K562 (cell line): ENCODE measurements around the gene LASP1. TPM values are rescaled to one million over a fixed set of nuclear protein-coding genes. Genes with fewer than 3 reads are reported as not detected.

Source experiments
- CREM ChIP-seq: IDR thresholded peaks from 2 replicates; pipeline ENCODE4 v1.6.1; 2014; ENCODE audit warnings: antibody characterized with exemption, low read depth
- HNRNPLL ChIP-seq: fragments of 200-400 bp; formaldehyde crosslinking; IDR thresholded peaks from 2 replicates; pipeline ENCODE4 v1.6.1; 2017; ENCODE audit warnings: low read length, low read depth, mild to moderate bottlenecking; ENCODE audit not compliant: poor library complexity, severe bottlenecking
- LEF1 ChIP-seq: fragments of 450-650 bp; IDR thresholded peaks from 2 replicates; pipeline ENCODE4 v1.6.1; 2016; ENCODE audit warnings: mild to moderate bottlenecking
- MCM2 ChIP-seq: fragments of 450-650 bp; IDR thresholded peaks from 2 replicates; pipeline ENCODE4 v1.6.1; 2017; ENCODE audit warnings: low read depth, mild to moderate bottlenecking
- SRSF7 ChIP-seq: fragments of 200-400 bp; formaldehyde crosslinking; optimal IDR thresholded peaks from 2 replicates; pipeline ENCODE3; 2017; ENCODE audit warnings: mild to moderate bottlenecking, low read depth, low read length
- TEAD1 ChIP-seq, 2 experiments: fragments of 450-650 bp in 1 of 2; sonication (generic) in 1 of 2; formaldehyde crosslinking; IDR thresholded peaks; 2 replicates each; pipeline versions ENCODE4 v1.4.0 to v1.8.0; 2020 to 2022; ENCODE audit warnings: mild to moderate bottlenecking in 2 of 2, missing genetic modification reagents in 1 of 2
- XRCC5 ChIP-seq: fragments of 200-400 bp; formaldehyde crosslinking; IDR thresholded peaks from 2 replicates; pipeline ENCODE4 v1.6.1; 2017; ENCODE audit warnings: low read depth, mild to moderate bottlenecking, low read length
- ZBTB26 ChIP-seq: fragments of 450-650 bp; formaldehyde crosslinking; IDR thresholded peaks from 2 replicates; pipeline ENCODE4 v1.4.0; 2022; ENCODE audit warnings: missing genetic modification characterization
- ZBTB40 ChIP-seq, 2 experiments: fragments of 450-650 bp in 1 of 2; sonication (generic) in 1 of 2; formaldehyde crosslinking in 1 of 2; IDR thresholded peaks; 2 replicates each; pipeline versions ENCODE4 v1.7.1 to v1.9.0; 2016 to 2022; ENCODE audit warnings: inconsistent platforms in 1 of 2, mild to moderate bottlenecking in 1 of 2, missing genetic modification reagents in 1 of 2
- ZBTB7A ChIP-seq: IDR thresholded peaks from 2 replicates; pipeline ENCODE4 v1.6.1; 2011; ENCODE audit warnings: low read depth, mild to moderate bottlenecking, low read length, moderate library complexity, borderline replicate concordance; ENCODE audit not compliant: control insufficient read depth
- ZNF584 ChIP-seq: fragments of 200-800 bp; sonication (Bioruptor generic); IDR thresholded peaks from 2 replicates; pipeline ENCODE4 v1.6.1; 2016; ENCODE audit warnings: low read depth, mild to moderate bottlenecking, missing genetic modification characterization, missing compliant biosample characterization
- ZSCAN32 ChIP-seq: fragments of 450-650 bp; formaldehyde crosslinking; IDR thresholded peaks from 2 replicates; pipeline ENCODE4 v1.4.0; 2020; ENCODE audit warnings: mild to moderate bottlenecking, moderate library complexity
- polyA plus RNA-seq, 8 experiments: library from polyadenylated mRNA; depleted of rRNA in 4 of 8; stranded (reverse) in 5 of 8; unstranded in 3 of 8; fragments of >200 nt; fragmentation: Nextera tagmentation in 2 of 8; fragmentation: Illumina TruSeq in 1 of 8; extraction: Ambion mirVana in 2 of 8; extraction: Trizol in 1 of 8; gene quantifications; 2 replicates each; pipeline versions ENCODE4 v1.2.1 to v1.2.3, GENCODE V29; 2011 to 2014; ENCODE audit warnings: inconsistent platforms in 1 of 8, missing spikeins in 1 of 8
- total RNA-seq, 7 experiments: library from RNA; depleted of rRNA in 6 of 7; stranded (reverse); fragments of >200 nt in 6 of 7; fragmentation: Illumina TruSeq in 2 of 7; extraction: Trizol in 2 of 7; gene quantifications; 2 replicates each; pipeline versions ENCODE4 v1.2.1 to v1.2.3, GENCODE V29; 2011 to 2021; ENCODE audit warnings: low replicate concordance in 1 of 7
- TF ChIP-seq, protein P1 (sequence below): fragments of 250-450 bp; sonication (Bioruptor Pico); IDR thresholded peaks from 2 replicates; pipeline ENCODE4 v1.4.0; 2020; ENCODE audit warnings: mild to moderate bottlenecking, moderate library complexity

Gene LASP1
- total and polyA plus RNA-seq, 9 of the 15 experiments (the other 6 are each of a cell fraction or from before 2014, with no cell fraction given): 23.0 to 125 (median 55.3) TPM

GRCh38 chr17:38824899-38825761, 44.7 kb upstream of the LASP1 start, which contains the start of gene CWC25 (continued):
- peak; percentile 53 for TF ChIP-seq HNRNPLL
- TF ChIP-seq ZBTB40 (IDR thresholded peaks at IDR 0.05): peak; percentile 92
- no peak for TF ChIP-seq ZBTB40 (CRISPR knock-in tag; IDR thresholded peaks at IDR 0.05)
- TF ChIP-seq MCM2: no peak
- TF ChIP-seq, protein P1, sequence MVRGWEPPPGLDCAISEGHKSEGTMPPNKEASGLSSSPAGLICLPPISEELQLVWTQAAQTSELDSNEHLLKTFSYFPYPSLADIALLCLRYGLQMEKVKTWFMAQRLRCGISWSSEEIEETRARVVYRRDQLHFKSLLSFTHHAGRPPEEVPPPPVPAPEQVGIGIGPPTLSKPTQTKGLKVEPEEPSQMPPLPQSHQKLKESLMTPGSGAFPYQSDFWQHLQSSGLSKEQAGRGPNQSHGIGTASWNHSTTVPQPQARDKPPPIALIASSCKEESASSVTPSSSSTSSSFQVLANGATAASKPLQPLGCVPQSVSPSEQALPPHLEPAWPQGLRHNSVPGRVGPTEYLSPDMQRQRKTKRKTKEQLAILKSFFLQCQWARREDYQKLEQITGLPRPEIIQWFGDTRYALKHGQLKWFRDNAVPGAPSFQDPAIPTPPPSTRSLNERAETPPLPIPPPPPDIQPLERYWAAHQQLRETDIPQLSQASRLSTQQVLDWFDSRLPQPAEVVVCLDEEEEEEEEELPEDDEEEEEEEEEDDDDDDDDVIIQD (CRISPR knock-in tag): no peak
- no peak for TF ChIP-seq ZSCAN32 (CRISPR knock-in tag)
- no peak for TF ChIP-seq XRCC5
- peak in 1 of 2 experiments; percentile 65; a peak in 1 of 4 replicates for TF ChIP-seq TEAD1 (CRISPR knock-in tag; IDR thresholded peaks at IDR 0.05)
- no peak; the same call in 1 of the 2 replicates for TF ChIP-seq LEF1
- no peak for TF ChIP-seq ZBTB26 (CRISPR knock-in tag)
- TF ChIP-seq CREM: peak; percentile 100
- no peak for TF ChIP-seq SRSF7
- TF ChIP-seq ZNF584 (CRISPR knock-in tag): 0 out of 2 replicates have a peak, but pooled peaks have one; percentile 19
- TF ChIP-seq ZBTB7A: peak; percentile 65; the same call in 1 of the 2 replicates
